H1 (cell line): Measurements from ENCODE around the gene CBLB. TPM values are rescaled to one million over a fixed set of nuclear protein-coding genes. Genes with fewer than 3 reads are reported as not detected.

Experiments
- CTCF ChIA-PET: fragments of 300-600 bp; sonication (Branson Sonifier 250); formaldehyde crosslinking; loops from one replicate; lab custom pipeline; 2021; ENCODE audit not compliant: partially characterized antibody; lab: Charles Lee
- POLR2A ChIA-PET: fragments of 300-600 bp; sonication (Branson Sonifier 250); formaldehyde crosslinking; loops from one replicate; lab custom pipeline; 2021; ENCODE audit warnings: inconsistent platforms; ENCODE audit not compliant: partially characterized antibody; lab: Charles Lee
- DNase-seq, 2 experiments: peaks; one replicate each; pipeline versions ENCODE4 v3.0.0 to v3.0.0-alpha.2; 2010 to 2022; ENCODE audit warnings: low spot score in 2 of 2, low read depth in 1 of 2, mixed read lengths in 1 of 2
- FAIRE-seq: peaks from 2 replicates; lab custom pipeline; 2011; peaks lifted over from hg19 to GRCh38; lab: Jason Lieb, UNC
- H2AFZ ChIP-seq: 2 replicates; pipeline ENCODE4 v1.8.1; 2012; ENCODE audit warnings: low read length, inconsistent platforms
- H2AK5ac ChIP-seq: 2 replicates; pipeline ENCODE4 v1.6.1; 2013; ENCODE audit warnings: low read depth, low read length
- H2BK120ac ChIP-seq: replicated peaks from 2 replicates; pipeline ENCODE3; 2013; ENCODE audit warnings: low read depth, low read length, inconsistent platforms
- H2BK12ac ChIP-seq: 2 replicates; pipeline ENCODE4 v1.6.1; 2013; ENCODE audit warnings: low read depth, low read length
- H2BK15ac ChIP-seq: 2 replicates; pipeline ENCODE4 v1.6.1; 2013; ENCODE audit warnings: low read length
- H2BK20ac ChIP-seq: 2 replicates; pipeline ENCODE4 v1.6.1; 2013; ENCODE audit warnings: low read length
- H2BK5ac ChIP-seq: 2 replicates; pipeline ENCODE4 v1.6.1; 2013; ENCODE audit warnings: low read depth, low read length
- H3K14ac ChIP-seq: 2 replicates; pipeline ENCODE4 v1.6.1; 2013; ENCODE audit warnings: inconsistent platforms; ENCODE audit not compliant: insufficient read length
- H3K18ac ChIP-seq: 2 replicates; pipeline ENCODE4 v1.6.1; 2013; ENCODE audit warnings: low read length; ENCODE audit errors: extremely low read depth
- H3K23ac ChIP-seq: 2 replicates; pipeline ENCODE4 v1.6.1; 2013; ENCODE audit warnings: inconsistent platforms; ENCODE audit not compliant: insufficient read length
- H3K23me2 ChIP-seq: 2 replicates; pipeline ENCODE4 v1.6.1; 2013; ENCODE audit warnings: low read depth, low read length
- H3K27ac ChIP-seq: 2 replicates; pipeline ENCODE4 v1.6.1; 2011; ENCODE audit warnings: low read depth, low read length, inconsistent platforms
- H3K27me3 ChIP-seq, 4 experiments: replicated peaks in 1 of 4; 1 replicate in 1 of 4; 2 replicates in 3 of 4; pipeline versions ENCODE4 v1.6.1 to v1.8.1; 2011 to 2013; ENCODE audit warnings: low read length in 3 of 4, mild to moderate bottlenecking in 3 of 4, inconsistent platforms in 2 of 4, mixed read lengths in 2 of 4, moderate library complexity in 1 of 4; ENCODE audit not compliant: control insufficient read depth in 3 of 4, insufficient read depth in 3 of 4; ENCODE audit errors: extremely low read depth in 1 of 4
- H3K36me3 ChIP-seq, 4 experiments: 2 replicates each; pipeline versions ENCODE4 v1.6.1 to v1.8.1; 2011 to 2013; ENCODE audit warnings: mild to moderate bottlenecking in 4 of 4, low read length in 3 of 4, moderate library complexity in 2 of 4, control low read depth in 1 of 4, inconsistent platforms in 1 of 4; ENCODE audit not compliant: insufficient read depth in 4 of 4, control insufficient read depth in 2 of 4
- H3K4ac ChIP-seq: replicated peaks from 2 replicates; pipeline ENCODE3; 2013; ENCODE audit warnings: low read length, low read depth, mixed read lengths, inconsistent platforms; ENCODE audit not compliant: insufficient read length
- H3K4me1 ChIP-seq, 4 experiments: replicated peaks in 1 of 4; 1 replicate in 1 of 4; 2 replicates in 3 of 4; pipeline versions ENCODE4 v1.6.1 to v1.8.1; 2011 to 2013; ENCODE audit warnings: low read length in 3 of 4, inconsistent platforms in 2 of 4, mixed read lengths in 1 of 4; ENCODE audit not compliant: insufficient read depth in 4 of 4, control insufficient read depth in 3 of 4
- H3K4me2 ChIP-seq, 2 experiments: 2 replicates each; pipeline versions ENCODE4 v1.6.1 to v1.8.1; 2011 to 2013; ENCODE audit warnings: low read depth in 2 of 2, low read length in 2 of 2, control low read depth in 1 of 2, inconsistent platforms in 1 of 2, mild to moderate bottlenecking in 1 of 2; ENCODE audit not compliant: insufficient read depth in 1 of 2
- H3K4me3 ChIP-seq, 4 experiments: fragments of 200-600, 300-600 bp in 1 of 4; sonication (generic), shearing (Covaris generic), sonication (Bioruptor Twin) in 1 of 4; 2 replicates each; pipeline versions ENCODE4 v1.5.1 to v1.8.1; 2011 to 2016; ENCODE audit warnings: low read length in 4 of 4, low read depth in 3 of 4, control low read depth in 2 of 4, inconsistent platforms in 2 of 4, mild to moderate bottlenecking in 2 of 4, mixed read lengths in 1 of 4, moderate library complexity in 1 of 4; ENCODE audit not compliant: insufficient read depth in 2 of 4; ENCODE audit errors: extremely low read depth in 1 of 4
- H3K56ac ChIP-seq: replicated peaks from 2 replicates; pipeline ENCODE3; 2013; ENCODE audit warnings: low read depth, mild to moderate bottlenecking, mixed read lengths, low read length, inconsistent platforms; ENCODE audit not compliant: insufficient read length
- H3K79me1 ChIP-seq: 2 replicates; pipeline ENCODE4 v1.6.1; 2013; ENCODE audit warnings: low read depth, low read length, control low read depth
- H3K79me2 ChIP-seq, 2 experiments: 2 replicates each; pipeline versions ENCODE4 v1.6.1 to v1.8.1; 2012 to 2013; ENCODE audit warnings: low read length in 2 of 2, mild to moderate bottlenecking in 2 of 2, inconsistent platforms in 1 of 2; ENCODE audit not compliant: insufficient read depth in 2 of 2, control insufficient read depth in 1 of 2
- H3K9ac ChIP-seq, 4 experiments: replicated peaks in 1 of 4; 1 replicate in 1 of 4; 2 replicates in 3 of 4; pipeline versions ENCODE4 v1.6.1 to v1.8.1; 2011 to 2013; ENCODE audit warnings: low read depth in 3 of 4, low read length in 3 of 4, control low read depth in 2 of 4, mild to moderate bottlenecking in 2 of 4, moderate library complexity in 2 of 4, inconsistent platforms in 1 of 4; ENCODE audit errors: extremely low read depth in 1 of 4
- H3K9me3 ChIP-seq, 2 experiments: 2 replicates each; pipeline versions ENCODE4 v1.6.1 to v1.8.1; 2012 to 2013; ENCODE audit warnings: mild to moderate bottlenecking in 2 of 2, moderate library complexity in 2 of 2, control low read depth in 1 of 2, inconsistent platforms in 1 of 2, low read depth in 1 of 2, low read length in 1 of 2, mixed read lengths in 1 of 2; ENCODE audit not compliant: insufficient read depth in 2 of 2
- H4K20me1 ChIP-seq, 2 experiments: replicated peaks in 1 of 2; 2 replicates each; pipeline versions ENCODE3 to v1.8.1; 2011 to 2013; ENCODE audit warnings: inconsistent platforms in 2 of 2, low read length in 2 of 2, mild to moderate bottlenecking in 1 of 2; ENCODE audit not compliant: insufficient read depth in 2 of 2, control insufficient read depth in 1 of 2
- H4K5ac ChIP-seq: 2 replicates; pipeline ENCODE4 v1.6.1; 2013; ENCODE audit warnings: low read length, low read depth, mixed read lengths, inconsistent platforms; ENCODE audit not compliant: insufficient read length
- H4K8ac ChIP-seq: 2 replicates; pipeline ENCODE4 v1.8.0; 2013; ENCODE audit warnings: mild to moderate bottlenecking, moderate library complexity, low read length, inconsistent platforms; ENCODE audit not compliant: insufficient read depth; ENCODE audit errors: extremely low read depth
- H4K91ac ChIP-seq: replicated peaks from 2 replicates; pipeline ENCODE3; 2013; ENCODE audit warnings: low read length, mixed read lengths, inconsistent platforms; ENCODE audit not compliant: insufficient read length
- CEBPB ChIP-seq: IDR thresholded peaks from 2 replicates; pipeline ENCODE4 v1.6.1; 2012; ENCODE audit warnings: low read depth, low read length
- EZH2 ChIP-seq: fragments of 200-600 bp; sonication (generic); IDR thresholded peaks from 2 replicates; pipeline ENCODE4 v1.7.1; 2012; ENCODE audit warnings: low read depth, mild to moderate bottlenecking, moderate library complexity, low read length, inconsistent platforms; ENCODE audit not compliant: severe bottlenecking
- SP4 ChIP-seq: IDR thresholded peaks from 2 replicates; pipeline ENCODE4 v1.6.1; 2012; ENCODE audit warnings: low read length, inconsistent platforms
- WGBS, 2 experiments: shearing (Covaris generic) in 1 of 2; methylation state at CpG; one replicate each; pipeline versions ENCODE4 v1.1.6 to v1.1.7; 2013 to 2015; ENCODE audit warnings: low lambda C conversion rate in 2 of 2, mixed read lengths in 2 of 2, inconsistent platforms in 1 of 2, low coverage in 1 of 2, missing lambda C conversion rate in 1 of 2; ENCODE audit not compliant: insufficient replicate concordance in 2 of 2, insufficient coverage in 1 of 2, insufficient read length in 1 of 2; ENCODE audit errors: extremely low coverage in 1 of 2, missing lambda C conversion rate in 1 of 2; 5-methylcytosine and 5-hydroxymethylcytosine counted together
- polyA plus RNA-seq, 7 experiments: library from polyadenylated mRNA; depleted of rRNA in 3 of 7; stranded (reverse) in 5 of 7; unstranded in 2 of 7; fragments of >200 nt in 5 of 7; fragments of 200-250 nt in 2 of 7; gene quantifications; 1 replicate in 5 of 7; 2 replicates in 1 of 7; 4 replicates in 1 of 7; pipeline versions ENCODE4 v1.2.1 to v1.2.3, GENCODE V29; 2011 to 2013; ENCODE audit warnings: missing spikeins in 2 of 7, mixed read lengths in 2 of 7
- total RNA-seq: library from RNA; stranded (reverse); fragmentation: NEBNext Ultra II Directional; extraction: Animal tissue kit (Norgen Biotek cat#: 25700); gene quantifications from 2 replicates; pipeline ENCODE4 v1.2.1, GENCODE V29; 2021

CBLB gene
- total and polyA plus RNA-seq, 2 of the 8 experiments (the other 6 are each of a cell fraction or from before 2014, with no cell fraction given) = 14.5 to 26.0 TPM

DNA sequence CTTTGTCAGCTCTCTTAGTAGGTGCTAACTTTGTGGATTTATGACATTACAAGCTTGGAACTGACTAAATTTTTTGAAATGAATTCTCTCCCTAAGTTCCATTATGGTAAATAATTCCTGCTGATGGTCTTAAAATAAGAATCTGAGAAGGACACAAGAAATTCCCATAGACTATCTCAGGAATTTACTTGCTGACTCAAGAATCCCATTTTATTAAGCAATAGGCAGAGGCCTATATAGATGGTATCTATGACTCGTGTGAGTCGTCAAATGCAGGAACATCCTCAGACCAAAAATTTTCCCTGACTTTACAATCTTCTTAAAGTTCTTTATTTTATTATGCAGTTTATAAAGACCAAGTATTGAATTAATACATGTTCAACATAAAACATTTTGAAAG is 30.7 kb upstream of the CBLB start:
- Histone ChIP-seq H2BK12ac (no peak overlapping the region), H2AFZ (no peak overlapping the region), H4K8ac (no peak overlapping the region), H3K56ac (no peak overlapping the region), H3K14ac (no peak overlapping the region), H3K27me3 (no peaks in the 10 kb centered on the region), H2BK20ac (no peak overlapping the region), H3K36me3 (no peaks in the 10 kb centered on the region), H3K4ac (no peak overlapping the region), H3K9ac (no peak overlapping the region), H3K9me3 (no peaks in the 10 kb centered on the region), H2BK120ac (no peak overlapping the region), H4K5ac (no peak overlapping the region)
- TF ChIP-seq SP4 = no peak
- TF ChIP-seq EZH2 = no peak
- TF ChIP-seq CEBPB = peak; percentile 76
- TF ChIP-seq, all 59 proteins: peak for 1
- DNase-seq = no peak
- 95% methylated on average over 2 of the region's 2 CpGs; no CpG with 5 or more reads in 1 of the 2 experiments for WGBS, 2 experiments
- H2BK15ac ChIP-seq = no peak overlapping the region
- no peak overlapping the region for H3K4me2 ChIP-seq
- no peaks in the 10 kb centered on the region for H3K79me1 ChIP-seq
- H3K23ac ChIP-seq = no peak overlapping the region
- H2BK5ac ChIP-seq = no peak overlapping the region
- ChIA-PET CTCF (interaction anchor here (1.0 kb wide), 1 partner anchor 19 kb away, joined by 3 read pairs; no protein-coding TSS in a partner anchor), POLR2A (no interaction called here)
- H3K4me1 ChIP-seq = no peaks in the 10 kb centered on the region
- no peak overlapping the region for H3K4me3 ChIP-seq
- no peak overlapping the region for H2AK5ac ChIP-seq
- no peak for FAIRE-seq
- H3K23me2 ChIP-seq = no peaks in the 10 kb centered on the region
- no peak overlapping the region for H3K27ac ChIP-seq
- H4K91ac ChIP-seq = no peak overlapping the region
- H3K18ac ChIP-seq = no peak overlapping the region
- no peaks in the 10 kb centered on the region for H3K79me2 ChIP-seq
- no peaks in the 10 kb centered on the region for H4K20me1 ChIP-seq
